OCI-M1 (cell line): ENCODE measurements around the gene GUCA2A.

Source experiments
- DNase-seq: peaks from one replicate; lab custom pipeline; 2025; lab: John Stamatoyannopoulos, UW

The GUCA2A gene

DNA sequence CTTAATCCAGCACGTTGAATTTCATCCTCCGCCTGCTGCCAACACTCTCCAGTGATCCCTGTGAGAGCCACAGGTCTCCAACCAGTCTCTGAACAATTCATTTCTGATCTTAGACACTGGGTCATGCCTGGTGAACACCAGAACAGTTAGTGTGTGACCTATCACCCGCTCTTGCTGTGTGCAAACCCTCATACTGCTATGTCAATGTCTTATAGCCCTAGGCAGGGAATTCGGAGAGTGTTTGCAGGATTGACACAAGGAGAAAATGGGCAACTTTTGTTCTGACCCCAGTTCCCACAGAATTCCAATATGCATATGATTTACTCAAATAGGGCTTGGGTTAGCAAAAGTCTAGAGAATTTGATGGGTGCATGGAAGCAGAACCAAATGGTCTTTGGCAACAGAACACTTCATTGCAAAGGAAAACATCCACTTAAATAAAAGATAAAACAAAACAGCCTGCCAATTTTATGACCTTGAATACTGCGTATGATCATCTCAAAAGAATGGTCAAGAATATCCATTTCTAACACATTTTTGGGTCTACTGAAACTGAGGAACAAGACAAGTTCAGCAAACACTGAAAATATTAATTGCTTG, 34.4 kb downstream of the GUCA2A start:
- no peak for DNase-seq

DNA sequence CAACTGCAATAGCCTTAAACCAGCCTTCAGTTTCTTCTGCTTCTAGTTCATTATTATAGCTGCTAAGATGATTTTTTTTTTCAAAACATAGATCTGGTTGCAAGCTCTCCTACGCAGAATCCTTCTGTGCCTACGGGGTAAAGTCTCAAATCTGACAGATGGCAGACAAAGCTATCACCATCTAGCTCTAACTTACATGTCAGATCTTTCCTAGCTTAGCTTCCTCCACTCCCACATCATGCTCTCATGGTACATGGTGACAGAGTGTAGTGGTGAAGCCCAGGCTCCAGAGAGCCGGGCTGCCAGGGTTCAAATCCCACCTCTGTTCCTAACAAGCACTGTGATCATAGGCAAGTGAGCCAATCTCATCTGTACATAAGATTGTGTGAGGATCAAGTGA, 35.6 kb downstream of the GUCA2A start:
- DNase-seq, result no peak

DNA sequence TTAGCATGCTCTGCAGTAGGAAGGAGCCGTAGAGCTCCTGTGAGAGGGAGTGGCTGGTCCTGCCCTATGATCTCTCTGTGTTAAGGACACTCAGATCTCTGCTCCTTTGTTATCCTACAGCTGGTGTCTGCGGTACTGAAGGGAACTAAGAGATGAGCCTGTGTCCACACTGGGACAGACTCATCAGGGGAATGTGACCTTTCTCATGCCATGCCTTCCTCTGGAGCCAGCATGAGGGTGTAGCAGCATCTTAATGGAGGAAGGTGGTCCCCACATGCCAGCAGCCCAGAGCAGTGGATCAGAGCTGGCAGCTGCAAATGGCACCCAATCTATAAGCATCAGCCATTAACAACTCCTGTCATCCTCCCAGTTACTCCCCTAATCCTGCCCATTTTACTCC, 36.0 kb downstream of the GUCA2A start:
- no peak for DNase-seq

DNA sequence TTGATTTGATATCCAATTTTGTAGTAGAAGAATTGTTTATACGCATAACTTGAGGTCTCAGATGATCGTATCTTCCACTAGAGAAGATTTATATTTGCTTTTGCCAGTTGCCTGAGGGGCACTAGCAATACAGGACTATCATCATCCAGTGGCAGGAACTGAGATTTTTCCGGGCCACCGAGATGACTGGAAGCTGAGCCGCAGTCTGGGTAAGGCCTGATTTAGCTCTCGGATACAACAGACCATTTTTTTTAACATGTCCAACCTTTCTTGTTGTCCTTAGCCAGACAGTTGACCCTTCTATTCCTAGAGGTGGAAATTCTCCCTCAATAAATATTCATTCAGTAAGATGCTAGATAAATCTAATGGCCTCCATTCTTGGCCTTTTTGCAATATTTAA, 36.8 kb downstream of the GUCA2A start:
- no peak for DNase-seq

DNA sequence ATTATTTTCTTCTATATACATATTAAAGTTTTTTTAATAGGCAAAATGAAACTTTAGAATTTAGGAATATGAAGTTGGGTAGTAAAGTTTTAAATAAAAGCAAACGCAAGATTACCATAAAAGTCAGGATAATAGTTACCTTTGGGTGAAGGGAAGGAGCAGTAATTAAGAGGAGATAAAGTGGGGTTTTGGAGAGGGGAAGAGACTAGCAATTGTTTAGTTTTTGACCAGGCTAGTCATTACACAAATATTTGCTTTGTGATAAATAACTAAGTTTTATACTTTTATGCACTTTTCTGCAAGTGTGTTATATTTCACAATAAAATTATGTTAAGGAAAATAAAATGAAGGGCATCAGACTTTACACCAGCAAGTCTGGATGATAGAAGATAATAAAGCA, 39.0 kb downstream of the GUCA2A start:
- DNase-seq, result no peak

DNA sequence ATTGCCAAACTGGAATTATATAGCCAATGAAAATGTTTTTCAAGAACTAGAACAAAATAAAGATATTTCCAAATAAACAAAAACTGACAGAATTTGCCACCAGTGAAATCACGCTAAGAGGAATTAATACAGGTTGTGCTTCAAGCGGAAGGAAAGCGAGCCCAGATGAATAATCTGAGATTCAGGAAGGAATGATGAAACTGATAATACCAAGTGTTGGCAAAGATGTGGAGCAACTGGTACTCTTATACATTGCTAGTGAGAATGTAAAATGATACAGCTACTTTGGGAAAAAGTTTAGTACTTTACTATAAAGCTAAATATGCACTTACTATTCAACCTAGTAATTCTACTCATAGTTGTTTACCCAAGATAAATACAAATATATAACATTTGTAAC, 42.1 kb downstream of the GUCA2A start:
- no peak for DNase-seq

- no peak for DNase-seq
These were observed 46.4 kb downstream of the GUCA2A start for GRCh38 chr1:42118125-42118524.

- DNase-seq, result no peak
These were observed 47.3 kb downstream of the GUCA2A start for GRCh38 chr1:42117214-42117613.

- DNase-seq, result no peak
These were observed 50.3 kb downstream of the GUCA2A start for GRCh38 chr1:42114229-42114628.
